DOHH2 (cell line): ENCODE data around the gene SIVA1.

Source experiments
- H3F3A ChIP-seq: fragments of 200-600 bp; sonication (generic), shearing (Covaris generic); 2 replicates; pipeline ENCODE4 v1.6.0; 2016; ENCODE audit warnings: antibody characterized with exemption, mild to moderate bottlenecking; ENCODE audit not compliant: control insufficient read depth, insufficient read depth
- H3K27ac ChIP-seq: fragments of 200-600 bp; sonication (generic); 2 replicates; pipeline ENCODE4 v1.5.1; 2014; ENCODE audit warnings: low read depth, mild to moderate bottlenecking, low read length, moderate library complexity
- H3K27me3 ChIP-seq: fragments of 200-600 bp; sonication (generic); 2 replicates; pipeline ENCODE4 v1.6.1; 2014; ENCODE audit warnings: mild to moderate bottlenecking, low read length, mixed read lengths; ENCODE audit not compliant: control insufficient read depth
- H3K36me3 ChIP-seq: fragments of 200-600 bp; sonication (generic); 2 replicates; pipeline ENCODE4 v1.6.1; 2014; ENCODE audit warnings: mild to moderate bottlenecking, low read length, moderate library complexity, mixed read lengths; ENCODE audit not compliant: control insufficient read depth
- H3K4me1 ChIP-seq: fragments of 200-600 bp; sonication (generic); 2 replicates; pipeline ENCODE4 v1.6.1; 2014; ENCODE audit warnings: mild to moderate bottlenecking, low read length, mixed read lengths; ENCODE audit not compliant: control insufficient read depth
- H3K4me2 ChIP-seq: fragments of 200-600 bp; sonication (generic); 2 replicates; pipeline ENCODE4 v1.6.0; 2014; ENCODE audit warnings: mild to moderate bottlenecking, low read length, moderate library complexity
- H3K4me3 ChIP-seq: fragments of 200-600 bp; sonication (generic); 2 replicates; pipeline ENCODE4 v1.5.1; 2014; ENCODE audit warnings: mild to moderate bottlenecking, low read length, mixed read lengths
- H3K79me2 ChIP-seq: fragments of 200-600 bp; sonication (generic); 2 replicates; pipeline ENCODE4 v1.6.1; 2014; ENCODE audit warnings: mild to moderate bottlenecking, low read length, mixed read lengths; ENCODE audit not compliant: control insufficient read depth
- H3K9me2 ChIP-seq: fragments of 200-600 bp; sonication (generic); replicated peaks from 2 replicates; pipeline ENCODE4 v1.6.1; 2014; ENCODE audit warnings: mild to moderate bottlenecking, low read length, mixed read lengths; ENCODE audit not compliant: control insufficient read depth
- H3K9me3 ChIP-seq: fragments of 200-600 bp; sonication (generic); 2 replicates; pipeline ENCODE4 v1.6.1; 2014; ENCODE audit warnings: antibody characterized with exemption, low read length, mixed read lengths; ENCODE audit not compliant: control insufficient read depth, insufficient read depth
- H4K20me1 ChIP-seq: fragments of 200-600 bp; sonication (generic); 2 replicates; pipeline ENCODE4 v1.6.0; 2014; ENCODE audit warnings: low read depth, mild to moderate bottlenecking, antibody characterized with exemption, low read length, moderate library complexity; ENCODE audit not compliant: control insufficient read depth, insufficient read depth
- EZH2phosphoT487 ChIP-seq: fragments of 200-600 bp; sonication (generic); IDR thresholded peaks from 2 replicates; pipeline ENCODE4 v1.6.1; 2017; ENCODE audit warnings: borderline replicate concordance, mild to moderate bottlenecking, antibody characterized with exemption, low read length, moderate library complexity, mixed read lengths
- TF ChIP-seq, protein P1 (sequence below): fragments of 200-600 bp; sonication (generic); IDR thresholded peaks from one replicate; pipeline ENCODE4 v1.5.1; 2014; ENCODE audit warnings: antibody characterized with exemption, mild to moderate bottlenecking, low read depth, low read length; ENCODE audit not compliant: poor library complexity, severe bottlenecking

SIVA1 gene

DNA sequence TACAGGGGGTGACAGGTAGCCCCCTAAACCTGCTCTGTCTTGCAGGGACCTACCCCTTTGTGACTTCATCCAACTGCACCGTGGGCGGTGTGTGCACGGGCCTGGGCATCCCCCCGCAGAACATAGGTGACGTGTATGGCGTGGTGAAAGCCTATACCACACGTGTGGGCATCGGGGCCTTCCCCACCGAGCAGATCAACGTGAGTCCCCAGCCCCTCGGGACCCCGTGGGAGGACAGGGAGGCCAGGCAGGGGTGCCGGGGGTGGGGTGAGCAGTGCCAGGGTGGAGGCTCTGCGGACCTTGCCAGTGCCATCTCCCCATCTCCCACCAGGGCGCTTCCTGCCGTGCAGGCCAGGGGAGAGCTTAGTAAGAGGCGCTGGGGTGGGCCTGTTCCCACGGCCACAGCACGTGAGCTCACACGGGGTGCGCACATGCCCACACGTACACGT, 11.1 kb upstream of the SIVA1 start:
- no peaks in the 10 kb centered on the region for H3K9me3 ChIP-seq
- H3K4me3 ChIP-seq = no peak overlapping the region
- no peaks in the 10 kb centered on the region for H3F3A ChIP-seq
- TF ChIP-seq, protein P1, sequence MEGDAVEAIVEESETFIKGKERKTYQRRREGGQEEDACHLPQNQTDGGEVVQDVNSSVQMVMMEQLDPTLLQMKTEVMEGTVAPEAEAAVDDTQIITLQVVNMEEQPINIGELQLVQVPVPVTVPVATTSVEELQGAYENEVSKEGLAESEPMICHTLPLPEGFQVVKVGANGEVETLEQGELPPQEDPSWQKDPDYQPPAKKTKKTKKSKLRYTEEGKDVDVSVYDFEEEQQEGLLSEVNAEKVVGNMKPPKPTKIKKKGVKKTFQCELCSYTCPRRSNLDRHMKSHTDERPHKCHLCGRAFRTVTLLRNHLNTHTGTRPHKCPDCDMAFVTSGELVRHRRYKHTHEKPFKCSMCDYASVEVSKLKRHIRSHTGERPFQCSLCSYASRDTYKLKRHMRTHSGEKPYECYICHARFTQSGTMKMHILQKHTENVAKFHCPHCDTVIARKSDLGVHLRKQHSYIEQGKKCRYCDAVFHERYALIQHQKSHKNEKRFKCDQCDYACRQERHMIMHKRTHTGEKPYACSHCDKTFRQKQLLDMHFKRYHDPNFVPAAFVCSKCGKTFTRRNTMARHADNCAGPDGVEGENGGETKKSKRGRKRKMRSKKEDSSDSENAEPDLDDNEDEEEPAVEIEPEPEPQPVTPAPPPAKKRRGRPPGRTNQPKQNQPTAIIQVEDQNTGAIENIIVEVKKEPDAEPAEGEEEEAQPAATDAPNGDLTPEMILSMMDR = no peak
- TF ChIP-seq EZH2phosphoT487 = no peak
- H3K27me3 ChIP-seq = no peaks in the 10 kb centered on the region
- H4K20me1 ChIP-seq = no peaks in the 10 kb centered on the region
- H3K9me2 ChIP-seq = no peaks in the 10 kb centered on the region
- H3K4me2 ChIP-seq = no peak overlapping the region
- peaks cover 7% of the 10 kb centered on the region for H3K4me1 ChIP-seq
- H3K36me3 ChIP-seq = no peaks in the 10 kb centered on the region
- no peak overlapping the region for H3K27ac ChIP-seq
- H3K79me2 ChIP-seq = no peaks in the 10 kb centered on the region

DNA sequence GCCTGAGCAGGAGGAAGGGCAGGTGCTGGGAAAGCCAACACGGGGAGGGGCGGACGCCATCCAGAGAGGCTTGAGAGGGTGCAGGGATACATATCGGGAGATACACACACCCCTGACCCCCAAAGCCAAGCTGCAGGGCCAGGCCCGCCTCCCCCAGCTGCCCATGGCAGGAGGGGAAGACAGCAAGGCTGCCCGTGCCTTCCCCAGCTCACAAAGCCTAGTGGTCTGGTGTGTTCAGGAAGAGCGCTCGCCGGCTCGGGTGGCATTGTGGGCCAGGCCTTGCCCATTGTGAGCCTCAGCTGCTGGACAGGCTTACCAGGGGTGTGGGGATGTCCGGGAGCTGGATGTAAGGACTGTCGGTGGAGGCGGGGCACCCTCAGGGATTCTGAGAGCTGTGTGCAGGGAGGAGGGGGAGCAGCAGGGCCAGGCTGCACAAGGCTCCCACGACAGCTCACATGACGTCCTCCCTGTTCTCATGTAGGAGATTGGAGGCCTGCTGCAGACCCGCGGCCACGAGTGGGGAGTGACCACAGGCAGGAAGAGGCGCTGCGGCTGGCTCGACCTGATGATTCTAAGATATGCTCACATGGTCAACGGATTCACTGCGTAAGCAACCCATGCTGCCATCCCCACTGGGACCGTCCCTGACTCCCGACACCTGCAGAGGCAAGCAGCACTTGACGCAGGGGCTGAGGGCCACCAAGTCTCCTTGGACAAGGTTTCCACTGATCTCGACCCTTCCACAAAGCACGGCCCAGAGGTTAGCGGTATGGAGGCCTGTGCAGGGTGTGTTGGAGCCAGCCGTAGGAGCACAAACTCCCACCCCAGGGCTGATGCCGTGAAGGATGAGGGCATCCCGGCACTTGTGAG, 10.1 kb upstream of the SIVA1 start:
- H3K27me3 ChIP-seq = no peaks in the 10 kb centered on the region
- no peak overlapping the region for H3K27ac ChIP-seq
- H3K9me2 ChIP-seq = no peaks in the 10 kb centered on the region
- no peaks in the 10 kb centered on the region for H3K9me3 ChIP-seq
- no peak overlapping the region for H3K4me2 ChIP-seq
- H3K79me2 ChIP-seq = no peaks in the 10 kb centered on the region
- H3K4me1 ChIP-seq = peaks cover 7% of the 10 kb centered on the region
- no peaks in the 10 kb centered on the region for H3K36me3 ChIP-seq
- H4K20me1 ChIP-seq = no peaks in the 10 kb centered on the region
- H3K4me3 ChIP-seq = no peak overlapping the region
- no peak for TF ChIP-seq EZH2phosphoT487
- TF ChIP-seq, protein P1 = no peak
- H3F3A ChIP-seq = no peaks in the 10 kb centered on the region

DNA sequence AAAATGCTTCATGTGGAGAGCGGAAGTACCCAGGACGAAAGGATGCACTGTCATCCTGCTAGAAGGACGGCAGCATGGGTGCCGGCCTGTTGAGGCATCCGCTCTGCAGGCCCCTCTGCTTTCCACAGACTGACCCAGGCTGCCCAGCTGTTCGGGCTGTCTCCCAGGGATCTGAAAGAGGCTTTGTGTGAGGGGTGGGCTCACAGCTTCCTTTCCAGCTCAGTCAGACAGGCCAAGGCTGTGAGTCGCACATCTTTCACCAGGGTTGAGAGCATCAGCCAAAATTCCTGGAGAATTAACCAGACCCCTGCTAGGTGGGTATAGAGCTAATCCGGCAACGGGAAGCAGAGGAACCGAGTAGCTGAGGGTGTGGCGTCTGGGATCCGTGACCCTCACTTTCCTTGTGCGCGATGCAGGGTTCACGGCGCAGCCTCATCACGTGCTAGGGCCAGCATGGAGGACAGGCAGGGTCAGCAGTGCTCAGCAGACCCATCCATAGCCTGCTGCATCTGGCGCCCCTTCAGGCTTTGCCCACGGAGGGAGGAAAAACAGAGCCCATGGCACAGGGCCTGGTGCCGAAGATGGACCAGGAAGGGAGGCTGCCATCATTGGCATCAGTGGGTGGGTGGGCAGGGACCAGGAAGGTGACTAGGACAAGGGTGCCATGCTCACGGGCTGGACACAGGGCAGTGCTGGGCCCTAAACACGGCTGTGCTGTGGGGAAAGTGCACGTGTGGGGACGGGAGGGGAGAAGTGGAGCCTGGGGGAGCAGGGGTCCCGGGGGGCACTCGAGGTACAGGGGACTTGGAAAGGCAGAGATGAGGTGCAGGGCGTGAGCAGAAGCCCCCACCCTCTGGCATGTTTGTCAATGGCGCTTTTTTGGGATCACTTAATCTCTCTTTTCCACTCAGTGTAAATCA, 9.2 kb upstream of the SIVA1 start:
- no peaks in the 10 kb centered on the region for H3F3A ChIP-seq
- H3K9me3 ChIP-seq = no peaks in the 10 kb centered on the region
- TF ChIP-seq EZH2phosphoT487 = no peak
- TF ChIP-seq, protein P1 = no peak
- no peaks in the 10 kb centered on the region for H3K9me2 ChIP-seq
- H3K36me3 ChIP-seq = no peaks in the 10 kb centered on the region
- no peaks in the 10 kb centered on the region for H3K79me2 ChIP-seq
- H3K27me3 ChIP-seq = peaks cover 2% of the 10 kb centered on the region; the same call in 1 of the 2 replicates
- H3K4me1 ChIP-seq = peaks cover 7% of the 10 kb centered on the region
- no peaks in the 10 kb centered on the region for H4K20me1 ChIP-seq
- H3K4me3 ChIP-seq = no peak overlapping the region
- H3K27ac ChIP-seq = no peak overlapping the region
- no peak overlapping the region for H3K4me2 ChIP-seq
